Measurements from ENCODE around the gene RNF150.

Gene RNF150

DNA sequence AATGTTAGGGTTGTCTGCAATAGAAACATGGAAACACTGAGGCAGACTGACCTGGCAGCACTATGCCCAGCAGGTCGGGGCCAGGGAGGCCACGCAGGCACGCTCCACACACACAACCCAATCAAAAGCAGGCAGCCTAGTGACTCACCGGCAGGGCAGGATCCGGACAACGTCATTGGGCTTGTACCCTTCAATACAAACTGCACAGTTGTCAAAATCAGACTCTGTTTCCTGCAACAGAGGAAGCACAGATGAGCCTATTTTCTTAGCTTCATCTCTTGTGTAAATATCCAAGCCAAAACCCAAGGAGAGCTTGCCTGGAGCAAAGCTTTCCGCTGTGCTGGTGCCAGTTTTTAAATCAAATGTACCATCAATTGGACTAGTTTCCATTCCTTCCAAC is 185.8 kb downstream of the RNF150 start:
- H3K4me3 ChIP-seq (replicated peaks; ENCODE audit: insufficient read depth, low read length), result no peak overlapping the region
- no peak overlapping the region for H3K27ac ChIP-seq (replicated peaks)
- no peak for DNase-seq (ENCODE audit: low read depth in 1 of 2, low spot score in 1 of 2)
- TF ChIP-seq, protein P1, sequence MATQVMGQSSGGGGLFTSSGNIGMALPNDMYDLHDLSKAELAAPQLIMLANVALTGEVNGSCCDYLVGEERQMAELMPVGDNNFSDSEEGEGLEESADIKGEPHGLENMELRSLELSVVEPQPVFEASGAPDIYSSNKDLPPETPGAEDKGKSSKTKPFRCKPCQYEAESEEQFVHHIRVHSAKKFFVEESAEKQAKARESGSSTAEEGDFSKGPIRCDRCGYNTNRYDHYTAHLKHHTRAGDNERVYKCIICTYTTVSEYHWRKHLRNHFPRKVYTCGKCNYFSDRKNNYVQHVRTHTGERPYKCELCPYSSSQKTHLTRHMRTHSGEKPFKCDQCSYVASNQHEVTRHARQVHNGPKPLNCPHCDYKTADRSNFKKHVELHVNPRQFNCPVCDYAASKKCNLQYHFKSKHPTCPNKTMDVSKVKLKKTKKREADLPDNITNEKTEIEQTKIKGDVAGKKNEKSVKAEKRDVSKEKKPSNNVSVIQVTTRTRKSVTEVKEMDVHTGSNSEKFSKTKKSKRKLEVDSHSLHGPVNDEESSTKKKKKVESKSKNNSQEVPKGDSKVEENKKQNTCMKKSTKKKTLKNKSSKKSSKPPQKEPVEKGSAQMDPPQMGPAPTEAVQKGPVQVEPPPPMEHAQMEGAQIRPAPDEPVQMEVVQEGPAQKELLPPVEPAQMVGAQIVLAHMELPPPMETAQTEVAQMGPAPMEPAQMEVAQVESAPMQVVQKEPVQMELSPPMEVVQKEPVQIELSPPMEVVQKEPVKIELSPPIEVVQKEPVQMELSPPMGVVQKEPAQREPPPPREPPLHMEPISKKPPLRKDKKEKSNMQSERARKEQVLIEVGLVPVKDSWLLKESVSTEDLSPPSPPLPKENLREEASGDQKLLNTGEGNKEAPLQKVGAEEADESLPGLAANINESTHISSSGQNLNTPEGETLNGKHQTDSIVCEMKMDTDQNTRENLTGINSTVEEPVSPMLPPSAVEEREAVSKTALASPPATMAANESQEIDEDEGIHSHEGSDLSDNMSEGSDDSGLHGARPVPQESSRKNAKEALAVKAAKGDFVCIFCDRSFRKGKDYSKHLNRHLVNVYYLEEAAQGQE (IDR thresholded peaks at IDR 0.05; ENCODE audit: insufficient replicate concordance, low read depth), result no peak
- TF ChIP-seq GABPA (IDR thresholded peaks at IDR 0.05; ENCODE audit: low read depth) (no peak), SPI1 (IDR thresholded peaks at IDR 0.05; ENCODE audit: borderline replicate concordance, low read depth) (no peak)
- TF ChIP-seq, protein P2, sequence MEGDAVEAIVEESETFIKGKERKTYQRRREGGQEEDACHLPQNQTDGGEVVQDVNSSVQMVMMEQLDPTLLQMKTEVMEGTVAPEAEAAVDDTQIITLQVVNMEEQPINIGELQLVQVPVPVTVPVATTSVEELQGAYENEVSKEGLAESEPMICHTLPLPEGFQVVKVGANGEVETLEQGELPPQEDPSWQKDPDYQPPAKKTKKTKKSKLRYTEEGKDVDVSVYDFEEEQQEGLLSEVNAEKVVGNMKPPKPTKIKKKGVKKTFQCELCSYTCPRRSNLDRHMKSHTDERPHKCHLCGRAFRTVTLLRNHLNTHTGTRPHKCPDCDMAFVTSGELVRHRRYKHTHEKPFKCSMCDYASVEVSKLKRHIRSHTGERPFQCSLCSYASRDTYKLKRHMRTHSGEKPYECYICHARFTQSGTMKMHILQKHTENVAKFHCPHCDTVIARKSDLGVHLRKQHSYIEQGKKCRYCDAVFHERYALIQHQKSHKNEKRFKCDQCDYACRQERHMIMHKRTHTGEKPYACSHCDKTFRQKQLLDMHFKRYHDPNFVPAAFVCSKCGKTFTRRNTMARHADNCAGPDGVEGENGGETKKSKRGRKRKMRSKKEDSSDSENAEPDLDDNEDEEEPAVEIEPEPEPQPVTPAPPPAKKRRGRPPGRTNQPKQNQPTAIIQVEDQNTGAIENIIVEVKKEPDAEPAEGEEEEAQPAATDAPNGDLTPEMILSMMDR (IDR thresholded peaks at IDR 0.05; ENCODE audit: insufficient read depth, low read length), result no peak
- peaks cover 2% of the 10 kb centered on the region for H3K27me3 ChIP-seq (ENCODE audit: insufficient read depth, poor library complexity, severe bottlenecking)

DNA sequence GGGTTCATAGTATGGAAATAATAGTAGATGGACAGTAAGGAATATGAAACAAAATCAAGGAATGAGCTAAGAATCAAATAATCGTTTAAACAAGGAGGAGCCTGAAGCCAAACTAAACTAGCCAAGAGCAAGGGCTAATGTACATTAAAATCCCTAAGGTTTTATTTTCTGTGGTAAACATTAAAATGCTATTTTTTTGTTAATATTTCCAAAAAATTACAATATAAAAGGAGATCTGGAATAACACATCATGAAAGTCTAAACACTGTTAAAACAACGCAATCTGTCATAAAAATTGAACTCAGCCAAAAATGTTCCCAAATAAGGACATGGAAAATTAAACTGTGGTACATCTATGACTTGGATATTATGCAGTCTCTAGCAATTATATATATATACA is 188.2 kb downstream of the RNF150 start:
- Histone ChIP-seq H3K4me3 (replicated peaks; ENCODE audit: insufficient read depth, low read length) (no peak overlapping the region), H3K27me3 (ENCODE audit: insufficient read depth, poor library complexity, severe bottlenecking) (peaks cover 2% of the 10 kb centered on the region), H3K27ac (replicated peaks) (no peak overlapping the region)
- TF ChIP-seq GABPA (IDR thresholded peaks at IDR 0.05; ENCODE audit: low read depth) (no peak), POLR2AphosphoS5 (IDR thresholded peaks at IDR 0.05; ENCODE audit: low read depth) (no peak), SPI1 (IDR thresholded peaks at IDR 0.05; ENCODE audit: borderline replicate concordance, low read depth) (no peak)
- TF ChIP-seq, protein P1 (IDR thresholded peaks at IDR 0.05; ENCODE audit: insufficient replicate concordance, low read depth), result no peak
- TF ChIP-seq, protein P2 (IDR thresholded peaks at IDR 0.05; ENCODE audit: insufficient read depth, low read length), result no peak
- DNase-seq (ENCODE audit: low read depth in 1 of 2, low spot score in 1 of 2), result no peak

DNA sequence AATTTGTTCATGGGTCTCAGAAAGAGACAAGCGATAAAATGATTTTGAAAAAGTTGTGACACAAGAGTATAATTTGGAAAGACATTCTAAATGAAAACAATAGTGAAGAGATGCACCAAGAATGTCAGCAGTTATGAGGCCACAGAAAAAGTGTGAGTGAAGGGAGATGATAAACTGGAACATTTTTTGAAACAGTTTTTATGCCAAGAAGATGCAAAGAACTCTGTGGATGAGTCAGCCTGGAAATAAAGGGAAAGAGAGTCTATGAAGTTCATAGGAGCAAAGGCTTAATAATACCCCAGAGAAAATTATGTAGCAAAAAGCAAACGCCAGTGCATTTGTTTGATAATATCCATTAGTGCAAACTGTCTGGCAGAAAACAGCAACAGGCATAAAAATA is 188.7 kb downstream of the RNF150 start:
- DNase-seq (ENCODE audit: low read depth in 1 of 2, low spot score in 1 of 2), result no peak
- TF ChIP-seq, protein P1 (IDR thresholded peaks at IDR 0.05; ENCODE audit: insufficient replicate concordance, low read depth), result no peak
- TF ChIP-seq GABPA (IDR thresholded peaks at IDR 0.05; ENCODE audit: low read depth), result no peak
- no peak for TF ChIP-seq POLR2AphosphoS5 (IDR thresholded peaks at IDR 0.05; ENCODE audit: low read depth)
- TF ChIP-seq, protein P2 (IDR thresholded peaks at IDR 0.05; ENCODE audit: insufficient read depth, low read length), result no peak
- TF ChIP-seq SPI1 (IDR thresholded peaks at IDR 0.05; ENCODE audit: borderline replicate concordance, low read depth), result no peak
- Histone ChIP-seq H3K27ac (replicated peaks) (no peak overlapping the region), H3K27me3 (ENCODE audit: insufficient read depth, poor library complexity, severe bottlenecking) (peaks cover 2% of the 10 kb centered on the region), H3K4me3 (replicated peaks; ENCODE audit: insufficient read depth, low read length) (no peak overlapping the region)
